Measurements from ENCODE around the gene CFAP251. TPM values are rescaled to one million over a fixed set of nuclear protein-coding genes. Genes with fewer than 3 reads are reported as not detected.

Gene CFAP251
- total RNA-seq, 1 experiment from 2014 or later: 2.6 TPM

GRCh38 chr12:122051231-122051876 is 133.0 kb downstream of the CFAP251 start:
- no peak overlapping the region for H3K4me3 ChIP-seq (replicated peaks in 1 of 2; ENCODE audit: low read depth in 1 of 2, low read length in 2 of 2)
- H3K36me3 ChIP-seq (ENCODE audit: control insufficient read depth in 1 of 2, insufficient read depth in 2 of 2, low read length in 2 of 2): peaks cover 4 to 11% of the 10 kb centered on the region in 2 experiments; a peak in 2 of 4 replicates
- intact Hi-C loops (cut with micrococcal nuclease): no loop called here

DNA sequence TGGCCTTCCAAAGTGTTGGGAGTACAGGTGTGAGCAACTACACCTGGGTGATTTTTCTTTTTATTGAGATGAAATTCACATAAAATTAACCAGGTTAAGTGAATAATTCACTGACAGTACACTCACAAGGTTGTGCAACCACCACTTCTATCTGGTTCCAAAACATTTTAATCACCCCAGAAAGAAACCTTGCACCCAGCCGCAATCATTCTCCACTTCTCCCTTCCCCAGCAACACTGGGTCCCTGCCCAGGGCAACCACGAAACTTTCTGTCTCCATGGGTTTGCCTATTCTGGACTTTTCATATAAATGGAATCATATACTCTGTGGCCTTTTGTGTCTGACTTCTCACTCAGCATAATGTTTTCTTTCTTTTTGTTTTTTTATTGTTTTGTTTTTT is 133.9 kb downstream of the CFAP251 start:
- no peaks in the 10 kb centered on the region for H3K9me3 ChIP-seq (ENCODE audit: control insufficient read depth in 1 of 2, insufficient read depth in 1 of 2, low read depth in 1 of 2, low read length in 2 of 2)
- H4K20me1 ChIP-seq (ENCODE audit: insufficient read depth): no peaks in the 10 kb centered on the region
- no peak overlapping the region for H3K27ac ChIP-seq (ENCODE audit: low read depth, low read length)
- intact Hi-C loops (cut with micrococcal nuclease): no loop called here
- ATAC-seq (no peak), DNase-seq (ENCODE audit: low read depth, low spot score) (no peak)
- no peaks in the 10 kb centered on the region for H3K9me2 ChIP-seq (ENCODE audit: insufficient read depth)
- H2AFZ ChIP-seq (ENCODE audit: low read depth, low read length, poor library complexity, severe bottlenecking): no peak overlapping the region
- no peak overlapping the region for H3K9ac ChIP-seq (ENCODE audit: low read length)
- no TSS peak for BruUV-seq (replicated peaks)
- RAD21 ChIA-PET (ENCODE audit: low non-redundant PET in 1 of 2, low total read pairs in 2 of 2, uncharacterized antibody in 2 of 2, unreplicated experiment in 2 of 2): no interaction called here
- H3K4me3 ChIP-seq (replicated peaks in 1 of 2; ENCODE audit: low read depth in 1 of 2, low read length in 2 of 2): no peak overlapping the region
- no peaks in the 10 kb centered on the region for H3K79me2 ChIP-seq (ENCODE audit: insufficient read depth, low read length)
- H3K4me2 ChIP-seq (ENCODE audit: low read length): no peak overlapping the region
- peaks cover 0 to 6% of the 10 kb centered on the region in 2 experiments; a peak in 1 of 4 replicates for H3K4me1 ChIP-seq (ENCODE audit: control insufficient read depth in 1 of 2, insufficient read depth in 2 of 2, low read length in 2 of 2)
- H3K27me3 ChIP-seq (ENCODE audit: insufficient read depth, low read length): no peaks in the 10 kb centered on the region
- POLR2A ChIA-PET: interaction anchor here (0.7 kb wide), 1 partner anchor 11 kb away, joined by 3 read pairs; no protein-coding TSS in a partner anchor
- peaks cover 4 to 11% of the 10 kb centered on the region in 2 experiments; a peak in 2 of 4 replicates for H3K36me3 ChIP-seq (ENCODE audit: control insufficient read depth in 1 of 2, insufficient read depth in 2 of 2, low read length in 2 of 2)
- CTCF ChIA-PET: no interaction called here
- TF ChIP-seq CTCF (IDR thresholded peaks at IDR 0.05 in 2 of 3, conservative IDR thresholded peaks at IDR 0.05 in 1 of 3; ENCODE audit: borderline replicate concordance in 1 of 3, insufficient read depth in 1 of 3, low read depth in 2 of 3, low read length in 2 of 3) (no peak), CEBPB (IDR thresholded peaks at IDR 0.05; ENCODE audit: low read depth) (no peak), EGR1 (IDR thresholded peaks at IDR 0.05; ENCODE audit: low read depth) (no peak), SRF (IDR thresholded peaks at IDR 0.05; ENCODE audit: low read depth) (no peak), ZFX (IDR thresholded peaks at IDR 0.05) (no peak), ZNF274 (IDR thresholded peaks at IDR 0.05; ENCODE audit: low read depth, low read length) (no peak), ELF1 (IDR thresholded peaks at IDR 0.05; ENCODE audit: borderline replicate concordance, low read depth) (no peak), YY1 (IDR thresholded peaks at IDR 0.05; ENCODE audit: extremely low read depth, insufficient replicate concordance, low read depth, low read length) (no peak)
- TF ChIP-seq, protein P1, sequence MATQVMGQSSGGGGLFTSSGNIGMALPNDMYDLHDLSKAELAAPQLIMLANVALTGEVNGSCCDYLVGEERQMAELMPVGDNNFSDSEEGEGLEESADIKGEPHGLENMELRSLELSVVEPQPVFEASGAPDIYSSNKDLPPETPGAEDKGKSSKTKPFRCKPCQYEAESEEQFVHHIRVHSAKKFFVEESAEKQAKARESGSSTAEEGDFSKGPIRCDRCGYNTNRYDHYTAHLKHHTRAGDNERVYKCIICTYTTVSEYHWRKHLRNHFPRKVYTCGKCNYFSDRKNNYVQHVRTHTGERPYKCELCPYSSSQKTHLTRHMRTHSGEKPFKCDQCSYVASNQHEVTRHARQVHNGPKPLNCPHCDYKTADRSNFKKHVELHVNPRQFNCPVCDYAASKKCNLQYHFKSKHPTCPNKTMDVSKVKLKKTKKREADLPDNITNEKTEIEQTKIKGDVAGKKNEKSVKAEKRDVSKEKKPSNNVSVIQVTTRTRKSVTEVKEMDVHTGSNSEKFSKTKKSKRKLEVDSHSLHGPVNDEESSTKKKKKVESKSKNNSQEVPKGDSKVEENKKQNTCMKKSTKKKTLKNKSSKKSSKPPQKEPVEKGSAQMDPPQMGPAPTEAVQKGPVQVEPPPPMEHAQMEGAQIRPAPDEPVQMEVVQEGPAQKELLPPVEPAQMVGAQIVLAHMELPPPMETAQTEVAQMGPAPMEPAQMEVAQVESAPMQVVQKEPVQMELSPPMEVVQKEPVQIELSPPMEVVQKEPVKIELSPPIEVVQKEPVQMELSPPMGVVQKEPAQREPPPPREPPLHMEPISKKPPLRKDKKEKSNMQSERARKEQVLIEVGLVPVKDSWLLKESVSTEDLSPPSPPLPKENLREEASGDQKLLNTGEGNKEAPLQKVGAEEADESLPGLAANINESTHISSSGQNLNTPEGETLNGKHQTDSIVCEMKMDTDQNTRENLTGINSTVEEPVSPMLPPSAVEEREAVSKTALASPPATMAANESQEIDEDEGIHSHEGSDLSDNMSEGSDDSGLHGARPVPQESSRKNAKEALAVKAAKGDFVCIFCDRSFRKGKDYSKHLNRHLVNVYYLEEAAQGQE (IDR thresholded peaks at IDR 0.05; ENCODE audit: low read depth): no peak

More at GRCh38 chr12:122051231-122051876, 133.0 kb downstream of the CFAP251 start:
- Histone ChIP-seq H3K9me2 (ENCODE audit: insufficient read depth) (no peaks in the 10 kb centered on the region), H3K9ac (ENCODE audit: low read length) (no peak overlapping the region), H4K20me1 (ENCODE audit: insufficient read depth) (no peaks in the 10 kb centered on the region), H3K4me1 (ENCODE audit: control insufficient read depth in 1 of 2, insufficient read depth in 2 of 2, low read length in 2 of 2) (peaks cover 0 to 6% of the 10 kb centered on the region in 2 experiments; a peak in 1 of 4 replicates), H3K79me2 (ENCODE audit: insufficient read depth, low read length) (no peaks in the 10 kb centered on the region), H3K9me3 (ENCODE audit: control insufficient read depth in 1 of 2, insufficient read depth in 1 of 2, low read depth in 1 of 2, low read length in 2 of 2) (no peaks in the 10 kb centered on the region), H3K27me3 (ENCODE audit: insufficient read depth, low read length) (no peaks in the 10 kb centered on the region), H3K4me2 (ENCODE audit: low read length) (no peak overlapping the region), H2AFZ (ENCODE audit: low read depth, low read length, poor library complexity, severe bottlenecking) (no peak overlapping the region), H3K27ac (ENCODE audit: low read depth, low read length) (no peak overlapping the region)
- ChIA-PET POLR2A (interaction anchor here (0.7 kb wide), 1 partner anchor 12 kb away, joined by 3 read pairs; no protein-coding TSS in a partner anchor), CTCF (interaction anchor here (1.0 kb wide), 1 partner anchor 71 kb away, joined by 3 read pairs; no protein-coding TSS in a partner anchor), RAD21 (ENCODE audit: low non-redundant PET in 1 of 2, low total read pairs in 2 of 2, uncharacterized antibody in 2 of 2, unreplicated experiment in 2 of 2) (no interaction called here)
- ATAC-seq (no peak), DNase-seq (ENCODE audit: low read depth, low spot score) (no peak)
- no TSS peak for BruUV-seq (replicated peaks)
- TF ChIP-seq RAD21 (IDR thresholded peaks at IDR 0.05; ENCODE audit: low read depth): no peak
- no peak for TF ChIP-seq EGR1 (IDR thresholded peaks at IDR 0.05; ENCODE audit: low read depth)
- TF ChIP-seq EZH2phosphoT487 (IDR thresholded peaks at IDR 0.05; ENCODE audit: borderline replicate concordance): no peak
- no peak for TF ChIP-seq SIN3A (IDR thresholded peaks at IDR 0.05; ENCODE audit: low read depth)
- no peak for TF ChIP-seq YY1 (IDR thresholded peaks at IDR 0.05; ENCODE audit: extremely low read depth, insufficient replicate concordance, low read depth, low read length)
- no peak for TF ChIP-seq FOSL1 (IDR thresholded peaks at IDR 0.05; ENCODE audit: low read depth)
- TF ChIP-seq EZH2 (IDR thresholded peaks at IDR 0.05): no peak
- TF ChIP-seq ELF1 (IDR thresholded peaks at IDR 0.05; ENCODE audit: borderline replicate concordance, low read depth): no peak
- TF ChIP-seq MAX (IDR thresholded peaks at IDR 0.05): no peak
- no peak for TF ChIP-seq POLR2A (IDR thresholded peaks at IDR 0.05; ENCODE audit: borderline replicate concordance, extremely low read depth, insufficient read depth, insufficient read length)

Measured in HCT116 (cell line).